Left lobe of liver (tissue), 2 donors: ENCODE measurements around the gene ARHGEF39. TPM values are rescaled to one million over a fixed set of nuclear protein-coding genes. Genes with fewer than 3 reads are reported as not detected.

Experiments
- ATAC-seq: fragments of 200-7000 bp; cut with Tn5 transposase; one replicate; pipeline ENCODE4 v1.9.1; 2020; ENCODE audit warnings: mild to moderate bottlenecking, moderate library complexity
- DNase-seq: peaks from one replicate; pipeline ENCODE4 v3.0.0-alpha.2; 2020; ENCODE audit warnings: low spot score
- total RNA-seq: library from RNA; stranded (reverse); gene quantifications from one replicate; pipeline ENCODE4 v1.2.1, GENCODE V29; 2021
- donor health status: DM: no; HTN: no; CAD: no; lungs with moderate emphysema.
- donor health status: DM: no; HTN: yes; CAD: no.

ARHGEF39 gene
- total RNA-seq, 1 donor from 2014 or later = 0.40 TPM

DNA sequence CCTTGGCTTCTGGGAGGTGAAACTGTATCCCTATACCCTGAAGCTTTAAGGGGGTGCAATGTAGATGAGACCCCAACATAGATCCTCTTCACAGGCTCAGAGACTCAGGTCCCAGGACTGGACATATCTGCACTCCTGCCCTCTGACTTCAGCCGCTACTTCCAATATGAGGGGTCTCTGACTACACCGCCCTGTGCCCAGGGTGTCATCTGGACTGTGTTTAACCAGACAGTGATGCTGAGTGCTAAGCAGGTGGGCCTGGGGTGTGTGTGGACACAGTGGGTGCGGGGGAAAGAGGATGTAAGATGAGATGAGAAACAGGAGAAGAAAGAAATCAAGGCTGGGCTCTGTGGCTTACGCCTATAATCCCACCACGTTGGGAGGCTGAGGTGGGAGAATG, 14.1 kb upstream of the ARHGEF39 start:
- no peak for DNase-seq
- no peak for ATAC-seq

DNA sequence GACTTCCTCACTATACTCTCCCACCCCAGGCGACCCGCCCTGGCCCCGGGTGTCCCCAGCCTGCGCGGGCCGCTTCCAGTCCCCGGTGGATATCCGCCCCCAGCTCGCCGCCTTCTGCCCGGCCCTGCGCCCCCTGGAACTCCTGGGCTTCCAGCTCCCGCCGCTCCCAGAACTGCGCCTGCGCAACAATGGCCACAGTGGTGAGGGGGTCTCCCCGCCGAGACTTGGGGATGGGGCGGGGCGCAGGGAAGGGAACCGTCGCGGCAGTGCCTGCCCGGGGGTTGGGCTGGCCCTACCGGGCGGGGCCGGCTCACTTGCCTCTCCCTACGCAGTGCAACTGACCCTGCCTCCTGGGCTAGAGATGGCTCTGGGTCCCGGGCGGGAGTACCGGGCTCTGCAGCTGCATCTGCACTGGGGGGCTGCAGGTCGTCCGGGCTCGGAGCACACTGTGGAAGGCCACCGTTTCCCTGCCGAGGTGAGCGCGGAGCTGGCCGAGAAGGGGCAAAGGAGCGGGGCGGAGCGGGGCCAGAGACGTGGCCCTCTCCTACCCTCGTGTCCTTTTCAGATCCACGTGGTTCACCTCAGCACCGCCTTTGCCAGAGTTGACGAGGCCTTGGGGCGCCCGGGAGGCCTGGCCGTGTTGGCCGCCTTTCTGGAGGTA, 10.9 kb upstream of the ARHGEF39 start:
- peak; percentile 61 for ATAC-seq
- no peak for DNase-seq

DNA sequence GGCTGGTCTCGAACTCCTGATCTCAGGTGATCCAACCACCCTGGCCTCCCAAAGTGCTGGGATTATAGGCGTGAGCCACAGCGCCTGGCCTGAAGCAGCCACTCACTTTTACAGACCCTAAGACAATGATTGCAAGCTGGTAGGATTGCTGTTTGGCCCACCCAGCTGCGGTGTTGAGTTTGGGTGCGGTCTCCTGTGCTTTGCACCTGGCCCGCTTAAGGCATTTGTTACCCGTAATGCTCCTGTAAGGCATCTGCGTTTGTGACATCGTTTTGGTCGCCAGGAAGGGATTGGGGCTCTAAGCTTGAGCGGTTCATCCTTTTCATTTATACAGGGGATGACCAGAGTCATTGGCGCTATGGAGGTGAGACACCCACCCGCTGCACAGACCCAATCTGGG, 10.2 kb upstream of the ARHGEF39 start:
- no peak for ATAC-seq
- no peak for DNase-seq

DNA sequence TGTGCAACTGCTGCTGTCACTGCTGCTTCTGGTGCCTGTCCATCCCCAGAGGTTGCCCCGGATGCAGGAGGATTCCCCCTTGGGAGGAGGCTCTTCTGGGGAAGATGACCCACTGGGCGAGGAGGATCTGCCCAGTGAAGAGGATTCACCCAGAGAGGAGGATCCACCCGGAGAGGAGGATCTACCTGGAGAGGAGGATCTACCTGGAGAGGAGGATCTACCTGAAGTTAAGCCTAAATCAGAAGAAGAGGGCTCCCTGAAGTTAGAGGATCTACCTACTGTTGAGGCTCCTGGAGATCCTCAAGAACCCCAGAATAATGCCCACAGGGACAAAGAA, 9.0 kb upstream of the ARHGEF39 start:
- no peak for ATAC-seq
- DNase-seq = no peak

DNA sequence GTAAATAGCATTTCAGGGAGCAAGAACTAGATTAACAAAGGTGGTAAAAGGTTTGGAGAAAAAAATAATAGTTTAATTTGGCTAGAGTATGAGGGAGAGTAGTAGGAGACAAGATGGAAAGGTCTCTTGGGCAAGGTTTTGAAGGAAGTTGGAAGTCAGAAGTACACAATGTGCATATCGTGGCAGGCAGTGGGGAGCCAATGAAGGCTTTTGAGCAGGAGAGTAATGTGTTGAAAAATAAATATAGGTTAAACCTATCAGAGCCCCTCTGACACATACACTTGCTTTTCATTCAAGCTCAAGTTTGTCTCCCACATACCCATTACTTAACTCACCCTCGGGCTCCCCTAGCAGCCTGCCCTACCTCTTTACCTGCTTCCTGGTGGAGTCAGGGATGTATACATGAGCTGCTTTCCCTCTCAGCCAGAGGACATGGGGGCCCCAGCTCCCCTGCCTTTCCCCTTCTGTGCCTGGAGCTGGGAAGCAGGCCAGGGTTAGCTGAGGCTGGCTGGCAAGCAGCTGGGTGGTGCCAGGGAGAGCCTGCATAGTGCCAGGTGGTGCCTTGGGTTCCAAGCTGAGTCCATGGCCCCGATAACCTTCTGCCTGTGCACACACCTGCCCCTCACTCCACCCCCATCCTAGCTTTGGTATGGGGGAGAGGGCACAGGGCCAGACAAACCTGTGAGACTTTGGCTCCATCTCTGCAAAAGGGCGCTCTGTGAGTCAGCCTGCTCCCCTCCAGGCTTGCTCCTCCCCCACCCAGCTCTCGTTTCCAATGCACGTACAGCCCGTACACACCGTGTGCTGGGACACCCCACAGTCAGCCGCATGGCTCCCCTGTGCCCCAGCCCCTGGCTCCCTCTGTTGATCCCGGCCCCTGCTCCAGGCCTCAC, 8.4 kb upstream of the ARHGEF39 start, which contains the start of gene CA9:
Gene CA9, plus strand, starts transcription at position 797 of the 893 bp plus-strand sequence. Its CDS starts 32 bp downstream, at position 829.
- DNase-seq = no peak
- peak; percentile 32 for ATAC-seq

DNA sequence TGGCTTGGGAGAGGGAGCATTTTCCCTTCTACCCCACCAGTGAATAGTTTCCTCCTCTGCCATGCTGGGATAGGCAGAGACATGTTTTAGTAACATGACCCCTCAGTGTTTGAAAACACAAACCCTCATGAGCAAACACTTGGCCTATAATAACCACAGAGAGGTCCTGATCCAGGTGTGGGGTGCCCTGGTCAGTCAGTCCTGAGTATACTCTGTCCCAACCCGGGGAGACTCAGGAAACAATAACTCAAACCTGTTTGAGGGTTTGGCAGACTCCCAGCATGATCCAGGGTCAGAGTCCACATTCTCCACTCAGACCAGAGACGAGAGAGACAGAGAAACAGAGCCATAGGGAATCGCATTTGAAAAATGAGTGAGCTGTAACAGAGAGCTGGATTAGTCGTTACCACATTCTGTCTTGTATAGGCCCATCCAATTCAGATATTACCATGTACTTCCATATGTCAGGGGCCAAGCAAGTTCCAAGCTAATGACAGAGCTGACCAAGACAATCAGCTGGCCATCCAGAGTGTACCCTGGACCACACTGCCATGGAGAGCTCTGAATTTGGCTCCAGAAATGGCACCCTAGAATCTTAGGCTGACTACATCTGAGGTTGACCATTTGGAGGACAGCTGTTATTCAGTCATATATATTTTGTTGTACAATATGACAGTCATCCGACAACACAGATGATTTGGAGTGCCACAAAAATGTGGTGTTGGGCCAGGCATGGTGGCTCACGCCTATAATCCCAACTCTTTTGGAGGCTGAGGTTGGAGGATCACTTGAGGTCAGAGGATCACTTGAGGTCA, 4.5 kb upstream of the ARHGEF39 start:
- DNase-seq (peak; percentile 80), ATAC-seq (peak; percentile 79)

DNA sequence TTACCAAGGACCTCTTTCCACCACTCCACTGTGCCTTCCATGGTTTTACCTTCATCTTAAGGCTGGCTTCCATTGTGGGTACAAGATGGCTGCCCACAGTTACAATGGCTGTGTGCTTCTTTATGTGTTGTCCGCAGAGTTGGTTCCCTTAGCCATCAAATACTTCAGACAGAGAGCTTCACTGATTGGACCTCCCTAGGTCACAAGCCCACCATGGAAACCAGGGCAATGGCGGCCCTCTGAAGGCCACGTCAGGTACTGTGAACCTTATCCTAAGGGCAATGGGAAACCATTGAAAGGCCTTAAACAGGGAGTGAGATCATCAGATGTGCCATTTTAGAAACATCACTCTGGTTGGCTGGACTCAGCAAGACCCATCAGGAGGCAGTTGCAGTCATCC, 2.9 kb upstream of the ARHGEF39 start:
- no peak for DNase-seq
- ATAC-seq = no peak

DNA sequence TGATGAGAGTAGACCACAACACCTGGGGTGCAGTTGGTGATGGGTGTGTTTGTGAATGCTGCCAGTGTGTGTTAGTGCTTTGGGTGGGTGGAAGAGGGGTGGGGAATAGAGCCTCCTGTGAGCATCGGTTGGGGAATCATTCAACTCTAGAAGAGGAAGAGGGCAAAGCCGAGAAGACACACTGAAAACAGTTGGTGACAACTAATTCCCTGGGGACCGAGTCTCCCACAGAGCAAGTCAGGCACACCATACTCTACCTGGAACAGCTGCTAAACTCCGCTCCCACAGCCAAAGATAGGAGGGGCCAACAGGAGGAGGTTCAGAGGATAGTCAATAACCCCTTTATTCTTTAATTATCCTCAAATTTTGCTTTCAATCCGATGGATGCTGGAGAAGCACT, 1.6 kb upstream of the ARHGEF39 start:
- no peak for DNase-seq
- no peak for ATAC-seq

DNA sequence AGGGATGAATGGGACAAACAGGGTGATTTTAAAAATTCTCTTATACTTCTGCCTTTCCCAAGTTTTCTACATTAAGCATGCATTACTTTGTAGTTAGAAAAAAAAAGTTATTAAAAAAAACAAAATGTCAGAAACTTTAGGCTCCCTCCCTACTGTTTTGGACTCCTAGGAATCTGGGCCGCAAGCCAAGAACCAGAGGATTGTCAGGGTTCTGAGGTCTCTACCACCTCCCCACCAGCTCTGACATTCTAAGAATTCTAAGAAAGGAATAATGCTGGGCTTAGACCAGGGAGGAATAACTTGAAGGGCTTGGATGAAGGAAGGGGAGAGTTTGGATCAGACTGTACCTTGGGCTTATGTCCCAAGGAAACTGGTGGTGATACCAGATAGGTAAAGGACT, 1.1 kb upstream of the ARHGEF39 start:
- no peak for DNase-seq
- no peak for ATAC-seq

DNA sequence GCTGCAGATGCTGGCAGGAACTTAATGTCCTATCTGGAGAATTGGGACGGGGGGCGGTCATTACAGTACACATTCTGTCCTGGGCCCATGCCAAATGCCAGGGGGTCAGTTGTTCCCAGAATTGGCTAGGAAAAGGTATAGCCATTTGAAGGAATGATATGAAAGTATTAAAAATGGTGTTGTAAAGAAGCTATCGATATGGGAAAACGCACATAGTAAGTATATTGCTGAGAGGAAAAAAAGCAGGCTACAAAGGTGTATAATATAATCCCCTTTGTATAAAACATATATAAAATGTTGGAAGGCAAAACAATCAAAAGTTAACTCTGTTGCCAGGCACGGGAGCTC, 450 bp upstream of the ARHGEF39 start:
- no peak for ATAC-seq

DNA sequence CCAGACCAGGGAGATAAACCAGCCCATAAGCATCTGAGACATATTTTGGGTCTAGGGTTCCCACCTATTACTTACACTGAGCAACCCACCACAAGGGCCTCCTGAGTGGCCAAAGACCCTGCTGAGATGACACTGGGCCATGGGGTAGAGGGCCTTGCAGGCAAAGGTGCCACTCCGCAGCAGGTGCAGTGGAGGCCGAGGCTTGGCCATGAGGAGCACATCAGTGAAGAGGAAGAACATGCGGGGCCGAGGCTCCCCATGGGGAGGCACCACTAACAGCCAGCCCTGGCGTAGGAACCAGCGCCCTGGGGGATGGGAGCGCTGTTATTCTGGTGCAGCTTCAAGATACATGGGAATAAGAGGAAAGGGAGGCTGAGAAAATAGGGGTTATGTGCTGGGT, 2.6 kb downstream of the ARHGEF39 start:
- ATAC-seq (no peak), DNase-seq (no peak)

More for the DNA sequence above, 450 bp upstream of the ARHGEF39 start:
- DNase-seq = no peak

DNA sequence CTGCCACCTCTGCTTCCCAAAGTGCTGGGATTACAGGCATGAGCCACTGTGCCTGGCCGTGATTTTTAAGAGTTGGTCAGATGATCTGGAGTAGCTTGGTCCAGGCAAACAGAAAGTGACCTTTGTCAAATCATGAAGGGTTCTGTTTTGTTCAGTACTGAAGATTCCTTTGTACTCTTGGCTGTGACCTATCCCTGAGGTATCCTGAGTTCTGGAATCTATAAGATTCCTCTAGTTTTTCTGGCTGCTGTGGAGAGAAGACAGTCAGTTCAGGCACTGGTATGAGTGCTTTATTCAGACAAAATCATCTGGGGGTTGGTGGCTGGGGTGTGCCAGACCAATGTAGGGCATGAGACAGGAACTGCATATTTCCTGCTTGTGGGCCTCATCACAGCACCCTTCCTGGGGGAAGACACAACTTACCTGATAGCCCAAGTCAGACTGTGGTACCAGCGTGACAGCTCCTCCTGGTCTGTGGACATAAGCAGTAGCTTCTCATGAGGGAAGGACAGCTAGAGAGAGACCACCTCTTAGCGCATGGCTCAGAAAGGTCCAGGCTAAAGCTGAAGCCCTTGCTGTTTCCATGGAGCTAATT, 3.1 kb downstream of the ARHGEF39 start:
- no peak for DNase-seq
- ATAC-seq = no peak

DNA sequence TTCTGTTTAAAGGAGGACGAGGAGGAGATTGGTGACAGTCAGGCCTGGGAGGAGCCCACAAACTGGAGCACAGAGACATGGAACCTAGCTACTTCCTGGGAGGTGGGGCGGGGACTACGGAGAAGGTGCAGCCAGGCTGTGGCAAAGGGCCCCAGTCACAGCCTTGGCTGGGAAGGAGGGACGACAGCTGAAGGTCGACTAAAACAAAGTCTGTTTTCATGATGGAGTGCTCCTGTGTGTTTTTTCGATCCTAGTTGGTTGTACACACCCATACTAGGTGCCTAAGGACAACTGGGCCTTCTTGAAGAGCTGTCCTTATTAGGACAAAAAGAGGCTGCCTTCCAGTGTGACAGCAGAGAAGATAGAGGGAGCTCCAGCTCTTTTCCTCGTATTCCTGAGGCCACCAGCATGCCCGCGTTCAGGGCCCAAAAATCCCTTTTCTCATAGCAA, 4.0 kb downstream of the ARHGEF39 start:
- DNase-seq (no peak), ATAC-seq (no peak)

DNA sequence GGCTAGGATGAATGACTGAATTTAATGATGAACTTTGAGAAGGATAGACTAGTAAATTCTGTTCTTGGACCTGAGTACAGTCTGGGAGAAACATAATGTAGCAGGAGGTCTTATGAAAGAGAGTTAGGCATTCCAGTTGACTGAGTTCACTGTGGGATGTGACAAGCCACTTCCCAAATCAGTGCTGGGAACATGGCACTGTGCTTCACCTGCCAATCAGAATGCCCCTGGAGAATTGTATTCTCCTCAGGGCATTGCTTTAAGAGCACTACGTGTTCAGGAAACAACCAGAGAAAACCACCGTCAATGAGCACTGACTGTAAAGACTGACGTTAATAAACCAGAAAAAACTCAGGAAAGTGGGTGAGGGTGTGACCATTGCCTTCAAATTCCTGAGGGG, 5.7 kb downstream of the ARHGEF39 start:
- ATAC-seq = no peak
- no peak for DNase-seq

DNA sequence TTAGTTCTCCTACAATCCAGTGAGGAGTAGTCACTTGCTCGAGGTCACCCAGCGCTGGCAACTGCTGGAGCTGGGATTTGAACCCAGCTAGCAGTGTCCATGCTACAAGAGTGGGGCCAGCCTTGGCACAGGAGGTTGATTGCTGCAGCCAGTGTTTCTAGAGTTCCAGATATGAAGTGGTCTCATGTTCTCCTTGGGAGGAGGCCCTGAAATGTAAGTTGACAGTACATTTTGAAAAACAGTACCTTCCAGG, 6.1 kb downstream of the ARHGEF39 start:
- peak; percentile 53 for DNase-seq
- ATAC-seq = peak; percentile 9

DNA sequence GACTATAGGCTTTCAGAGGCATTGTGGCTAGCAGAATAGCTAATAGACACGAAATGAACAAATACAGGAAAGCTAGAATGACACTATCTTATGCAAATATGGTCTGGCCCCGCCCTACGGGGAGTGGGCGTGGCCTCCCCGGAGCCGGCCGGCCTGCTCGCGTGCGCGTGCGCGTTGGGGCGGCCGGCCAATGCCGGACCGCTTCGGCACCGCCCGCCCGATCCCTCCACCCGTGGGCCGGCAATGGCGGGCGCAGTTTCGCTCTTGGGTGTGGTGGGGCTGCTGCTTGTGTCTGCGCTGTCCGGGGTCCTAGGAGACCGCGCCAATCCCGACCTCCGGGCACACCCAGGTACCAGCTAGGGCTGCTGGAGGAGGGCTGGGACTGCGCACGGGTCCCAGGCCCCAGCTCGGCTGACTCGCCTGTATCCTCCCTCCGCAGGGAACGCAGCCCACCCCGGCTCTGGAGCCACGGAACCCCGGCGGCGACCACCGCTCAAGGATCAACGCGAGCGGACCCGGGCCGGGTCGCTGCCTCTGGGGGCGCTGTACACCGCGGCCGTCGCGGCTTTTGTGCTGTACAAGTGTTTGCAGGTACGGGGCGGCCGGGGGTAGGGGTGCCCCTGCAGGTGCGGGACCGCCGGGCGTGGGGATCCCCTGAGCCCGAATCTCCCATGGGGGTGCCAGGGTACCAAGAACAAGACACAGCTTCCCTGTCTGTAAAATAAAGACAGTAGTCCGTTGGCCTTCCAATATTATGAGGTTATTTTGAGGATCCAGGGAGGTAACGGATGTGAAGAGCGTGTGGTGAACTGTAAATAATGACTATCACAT, 6.6 kb downstream of the ARHGEF39 start, which contains the start of gene CCDC107:
Gene CCDC107, plus strand, starts transcription at position 156 of the 831 bp plus-strand sequence. Its CDS starts 88 bp downstream, at position 244.
- peak; percentile 89 for DNase-seq
- ATAC-seq = peak; percentile 85

DNA sequence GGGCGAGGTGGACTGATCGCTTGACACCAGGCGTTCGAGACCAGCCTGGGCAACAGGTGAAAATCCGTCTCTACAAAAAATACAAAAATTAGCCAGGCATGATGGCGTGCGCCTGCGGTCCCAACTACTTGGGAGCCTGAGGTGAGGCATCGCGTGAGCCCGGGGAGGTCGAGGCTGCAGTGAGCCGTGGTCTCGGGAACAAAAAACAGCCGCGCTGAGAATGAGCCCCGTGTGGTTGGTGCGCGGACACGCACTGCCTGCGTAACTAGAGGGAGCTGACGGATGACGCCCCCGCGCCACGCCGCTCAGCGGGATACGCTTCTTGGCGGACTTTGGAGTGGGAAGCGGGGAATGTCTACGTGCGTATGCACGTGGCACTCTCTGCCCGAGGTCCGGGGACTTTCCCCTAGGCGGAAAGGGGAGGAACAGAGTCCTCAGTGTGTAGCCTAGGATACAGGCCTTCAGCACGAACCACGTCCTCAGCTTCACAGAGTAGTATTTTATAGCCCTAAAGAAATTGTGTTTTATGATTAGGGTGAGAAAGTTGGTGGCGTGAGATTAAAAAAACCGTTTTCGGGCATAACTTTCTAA, 7.4 kb downstream of the ARHGEF39 start, which contains the start of gene RMRP:
Gene RMRP, minus strand, starts transcription at position 474 of the 591 bp plus-strand sequence.
- peak; percentile 86 for ATAC-seq

DNA sequence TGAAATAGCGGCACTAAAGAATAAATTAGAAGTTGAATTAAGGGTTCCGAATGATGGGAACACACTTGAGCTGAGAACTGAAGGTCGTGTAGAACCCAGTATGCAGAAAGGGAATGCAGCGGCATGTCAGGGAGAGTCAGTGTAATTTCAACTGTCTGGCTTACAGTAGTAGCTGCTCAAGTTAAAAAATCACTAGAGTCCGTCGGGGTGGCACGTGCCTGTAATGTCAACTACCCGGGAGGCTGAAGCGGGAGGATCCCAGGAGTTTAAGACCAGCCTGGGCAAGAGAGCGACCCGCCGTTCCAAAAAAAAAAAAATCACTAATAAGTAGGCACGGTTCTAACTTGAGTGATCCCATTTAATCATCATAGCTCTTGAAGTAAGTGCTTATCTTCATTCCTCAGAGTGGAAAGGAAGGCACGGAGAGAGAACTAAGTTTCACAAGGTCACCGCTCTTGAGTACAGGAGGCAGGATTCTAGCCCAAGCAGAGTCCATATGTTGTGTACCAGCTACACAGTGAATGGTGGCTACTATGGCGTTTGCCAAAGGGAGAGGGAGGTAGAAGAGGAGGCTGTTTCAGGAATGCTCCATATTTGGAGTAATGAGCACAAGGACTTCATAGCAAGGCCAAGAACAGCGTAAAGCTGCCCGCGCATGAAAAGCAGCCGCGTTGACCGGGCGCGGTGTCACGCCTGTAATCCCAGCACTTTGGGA, 8.0 kb downstream of the ARHGEF39 start:
- DNase-seq = no peak
- peak; percentile 5 for ATAC-seq

More for the DNA sequence above, 7.4 kb downstream of the ARHGEF39 start, which contains the start of gene RMRP:
- DNase-seq = peak; percentile 99

DNA sequence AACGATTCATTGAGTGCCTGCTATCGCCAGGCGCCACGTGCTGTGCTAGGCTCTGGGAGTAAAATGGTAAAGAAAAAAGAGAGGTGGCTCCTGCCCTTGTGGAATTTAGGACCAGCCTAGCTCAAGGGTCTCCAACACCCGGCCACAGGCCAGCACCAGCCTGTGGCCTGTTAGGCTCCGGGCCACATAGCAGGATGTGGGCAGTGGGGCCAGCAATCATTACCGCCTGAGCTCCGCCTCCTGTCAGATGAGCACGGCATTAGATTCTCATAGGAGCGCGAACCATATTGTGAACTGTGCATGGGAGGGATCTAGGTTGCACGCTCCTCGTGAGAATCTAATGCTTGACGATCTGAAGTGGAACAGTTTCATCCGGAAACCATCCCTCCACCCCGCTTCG, 8.6 kb downstream of the ARHGEF39 start:
- no peak for DNase-seq
- no peak for ATAC-seq
